B cell (primary cell): Measurements from ENCODE around the gene PPP2R2D. TPM values are rescaled to one million over a fixed set of nuclear protein-coding genes. Genes with fewer than 3 reads are reported as not detected.

Source experiments
- ATAC-seq: fragments of 200-7000 bp; cut with Tn5 transposase; one replicate; pipeline ENCODE4 v1.10.0; 2021; ENCODE audit warnings: low read depth, mild to moderate bottlenecking, moderate number of reproducible peaks, moderate library complexity
- CTCF ChIA-PET: fragments of 350-600 bp; sonication (Branson Sonifier 250); formaldehyde crosslinking; loops from one replicate; lab custom pipeline; 2021; ENCODE audit warnings: antibody characterized with exemption, inconsistent platforms; lab: Charles Lee
- POLR2A ChIA-PET: fragments of 350-600 bp; sonication (Branson Sonifier 250); formaldehyde crosslinking; loops from one replicate; lab custom pipeline; 2021; ENCODE audit warnings: antibody characterized with exemption; lab: Charles Lee
- DNase-seq: peaks from one replicate; pipeline ENCODE4 v3.0.0; 2013
- H2AFZ ChIP-seq: 2 replicates; pipeline ENCODE4 v1.6.1; 2012; ENCODE audit warnings: mild to moderate bottlenecking, low read depth, low read length; ENCODE audit not compliant: insufficient read depth, poor library complexity, severe bottlenecking
- H3K27ac ChIP-seq, 2 donors: 1 replicate in 1 of 2; 2 replicates in 1 of 2; pipeline ENCODE4 v1.5.1; 2012 to 2013; ENCODE audit warnings: low read length in 2 of 2, mild to moderate bottlenecking in 2 of 2, moderate library complexity in 1 of 2
- H3K27me3 ChIP-seq, 4 experiments: fragments of 200-600 bp in 1 of 4; sonication (generic) in 1 of 4; replicated peaks in 1 of 4; 1 replicate in 2 of 4; 2 replicates in 2 of 4; pipeline versions ENCODE4 v1.6.1 to v1.7.0; 2013 to 2016; ENCODE audit warnings: low read length in 3 of 4, mild to moderate bottlenecking in 2 of 4, mixed read lengths in 1 of 4, moderate library complexity in 1 of 4; ENCODE audit not compliant: insufficient read depth in 4 of 4, control insufficient read depth in 3 of 4; ENCODE audit errors: control extremely low read depth in 1 of 4
- H3K36me3 ChIP-seq, 2 experiments: replicated peaks in 1 of 2; 1 replicate in 1 of 2; 2 replicates in 1 of 2; pipeline versions ENCODE4 v1.6.1 to v1.7.1; 2013; ENCODE audit warnings: low read length in 1 of 2; ENCODE audit not compliant: insufficient read depth in 2 of 2, control insufficient read depth in 1 of 2; ENCODE audit errors: control extremely low read depth in 1 of 2, extremely low read depth in 1 of 2
- H3K4me1 ChIP-seq, 2 donors: fragments of 200-600 bp in 1 of 2; sonication (generic) in 1 of 2; 1 replicate in 1 of 2; 2 replicates in 1 of 2; pipeline versions ENCODE4 v1.5.1 to v1.6.1; 2013 to 2017; ENCODE audit warnings: low read length in 2 of 2; ENCODE audit not compliant: control insufficient read depth in 2 of 2, insufficient read depth in 2 of 2
- H3K4me2 ChIP-seq: replicated peaks from 2 replicates; pipeline ENCODE3; 2012; ENCODE audit warnings: mild to moderate bottlenecking, low read depth, low read length; ENCODE audit not compliant: poor library complexity, severe bottlenecking
- H3K4me3 ChIP-seq, 5 experiments: fragments of 200-600 bp in 1 of 5; sonication (generic) in 1 of 5; 1 replicate in 3 of 5; 2 replicates in 2 of 5; pipeline versions ENCODE4 v1.5.1 to v1.7.0; 2011 to 2016; ENCODE audit warnings: low read length in 4 of 5, mild to moderate bottlenecking in 4 of 5, low read depth in 2 of 5, control low read depth in 1 of 5, moderate library complexity in 1 of 5; ENCODE audit not compliant: insufficient read depth in 1 of 5; ENCODE audit errors: control extremely low read depth in 1 of 5, extremely low read depth in 1 of 5
- H3K79me2 ChIP-seq: fragments of 200-600 bp; sonication (generic); one replicate; pipeline ENCODE4 v1.6.0; 2016; ENCODE audit warnings: low read length; ENCODE audit not compliant: control insufficient read depth, insufficient read depth
- H3K9ac ChIP-seq: fragments of 200-600 bp; sonication (generic); 2 replicates; pipeline ENCODE4 v1.6.1; 2017; ENCODE audit warnings: mild to moderate bottlenecking, low read length, moderate library complexity
- H3K9me3 ChIP-seq, 3 donors: one replicate each; pipeline versions ENCODE4 v1.6.1 to v1.7.1; 2013; ENCODE audit warnings: low read length in 2 of 3; ENCODE audit not compliant: control insufficient read depth in 2 of 3, insufficient read depth in 1 of 3; ENCODE audit errors: control extremely low read depth in 1 of 3
- H4K20me1 ChIP-seq: 2 replicates; pipeline ENCODE4 v1.6.0; 2012; ENCODE audit warnings: mild to moderate bottlenecking, low read length; ENCODE audit not compliant: insufficient read depth, control insufficient read depth, poor library complexity, severe bottlenecking
- H3K27ac Mint-ChIP-seq: one replicate; pipeline ENCODE4 v1.8.0; 2021; ENCODE audit warnings: mixed read lengths
- H3K27me3 Mint-ChIP-seq: one replicate; pipeline ENCODE4 v1.8.0; 2021; ENCODE audit warnings: mixed read lengths
- H3K4me1 Mint-ChIP-seq: one replicate; pipeline ENCODE4 v1.8.0; 2021; ENCODE audit warnings: mixed read lengths
- H3K4me3 Mint-ChIP-seq: one replicate; pipeline ENCODE4 v1.8.0; 2021; ENCODE audit warnings: mixed read lengths
- H3K9me3 Mint-ChIP-seq: one replicate; pipeline ENCODE4 v1.8.0; 2022; ENCODE audit warnings: mixed read lengths; ENCODE audit not compliant: insufficient read depth
- EZH2 ChIP-seq: IDR thresholded peaks from 2 replicates; pipeline ENCODE4 v1.6.1; 2012; ENCODE audit warnings: borderline replicate concordance, low read depth, mild to moderate bottlenecking, moderate library complexity, low read length; ENCODE audit not compliant: insufficient read depth, poor library complexity, severe bottlenecking
- WGBS: methylation state at CpG from one replicate; pipeline ENCODE4 v1.1.5; 2013; ENCODE audit warnings: missing lambda C conversion rate; ENCODE audit not compliant: insufficient coverage; 5-methylcytosine and 5-hydroxymethylcytosine counted together
- intact Hi-C: fragments of 100-400 bp; cut with micrococcal nuclease; formaldehyde crosslinking; loops from one replicate; pipeline ENCODE4 v1.10.0; 2022
- polyA plus RNA-seq: library from polyadenylated mRNA; depleted of rRNA; stranded (reverse); fragments of >200 nt; gene quantifications from 2 replicates; pipeline ENCODE4 v1.2.3, GENCODE V29; 2012
- total RNA-seq, 2 donors: library from RNA; stranded (reverse); fragments of 120-200 nt in 1 of 2; gene quantifications; 1 replicate in 1 of 2; 2 replicates in 1 of 2; pipeline versions ENCODE4 v1.2.3 to v1.2.4, GENCODE V29; 2013 to 2022
- TF ChIP-seq, protein P1 (sequence below): fragments of 200-600 bp; IDR thresholded peaks from one replicate; pipeline ENCODE4 v1.8.0; 2022; ENCODE audit warnings: antibody characterized with exemption, mild to moderate bottlenecking

Gene PPP2R2D
- total and polyA plus RNA-seq, 2 donors (not counting 1 experiment from before 2014, with no cell fraction given), result 25.8 to 45.6 TPM

DNA sequence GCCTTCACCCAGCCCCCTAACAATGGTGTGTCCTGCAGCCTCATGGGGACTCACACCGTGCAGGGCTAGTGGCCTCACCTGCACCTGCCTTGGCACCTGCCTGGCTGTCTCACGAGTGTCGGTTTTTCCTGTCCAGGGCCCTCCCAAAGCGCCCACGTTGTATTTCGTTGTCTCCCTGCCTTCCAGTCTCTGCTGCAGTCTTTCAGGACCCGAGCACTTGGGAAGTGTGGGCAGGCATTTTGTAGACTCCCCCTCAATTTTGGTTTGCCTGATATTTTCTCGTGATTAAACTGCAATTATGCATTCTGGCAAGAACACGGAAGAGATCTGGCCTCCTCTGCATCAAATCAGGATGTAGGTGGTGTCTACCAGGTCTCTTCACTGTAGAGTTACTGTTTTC lies 63.0 kb downstream of the PPP2R2D start:
- H4K20me1 ChIP-seq, result no peaks in the 10 kb centered on the region
- no peaks in the 10 kb centered on the region for H3K4me1 ChIP-seq
- WGBS, result 95% methylated on average over 9 of the region's 9 CpGs

DNA sequence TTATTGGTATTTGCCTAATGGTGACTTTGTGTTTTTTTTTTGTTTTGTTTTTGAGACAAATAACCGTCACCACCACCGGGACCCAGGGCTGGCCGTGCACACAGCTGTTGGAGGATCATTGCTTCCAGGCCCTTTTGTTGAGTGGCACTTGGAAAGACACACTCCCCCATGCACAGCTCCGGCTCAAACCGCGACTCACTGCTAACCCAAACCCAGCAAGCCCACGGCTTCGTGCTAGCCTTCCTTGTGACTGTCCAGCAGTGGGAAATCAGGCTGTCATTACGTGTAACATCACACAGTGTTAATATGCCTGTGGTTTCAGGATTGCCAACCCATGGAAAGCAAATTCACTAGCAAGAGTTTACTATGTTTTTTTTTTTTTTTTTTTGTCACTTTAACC lies 63.5 kb downstream of the PPP2R2D start:
- ATAC-seq, result no peak

More for the DNA sequence above, 63.0 kb downstream of the PPP2R2D start:
- no peak for ATAC-seq
- no peaks in the 10 kb centered on the region for H3K9me3 Mint-ChIP-seq
- Histone ChIP-seq H2AFZ (no peak overlapping the region), H3K4me3 (no peak overlapping the region), H3K27ac (no peak overlapping the region), H3K4me2 (no peak overlapping the region), H3K9ac (no peak overlapping the region), H3K36me3 (peaks cover 0 to 4% of the 10 kb centered on the region in 2 experiments), H3K9me3 (no peaks in the 10 kb centered on the region), H3K27me3 (no peaks in the 10 kb centered on the region), H3K79me2 (no peaks in the 10 kb centered on the region)
- no peaks in the 10 kb centered on the region for H3K27me3 Mint-ChIP-seq
- H3K27ac Mint-ChIP-seq, result no peak overlapping the region
- CTCF ChIA-PET, result no interaction called here
- DNase-seq, result no peak
- intact Hi-C loops, result no loop called here
- POLR2A ChIA-PET, result no interaction called here
- H3K4me3 Mint-ChIP-seq, result no peak overlapping the region
- TF ChIP-seq, protein P1, sequence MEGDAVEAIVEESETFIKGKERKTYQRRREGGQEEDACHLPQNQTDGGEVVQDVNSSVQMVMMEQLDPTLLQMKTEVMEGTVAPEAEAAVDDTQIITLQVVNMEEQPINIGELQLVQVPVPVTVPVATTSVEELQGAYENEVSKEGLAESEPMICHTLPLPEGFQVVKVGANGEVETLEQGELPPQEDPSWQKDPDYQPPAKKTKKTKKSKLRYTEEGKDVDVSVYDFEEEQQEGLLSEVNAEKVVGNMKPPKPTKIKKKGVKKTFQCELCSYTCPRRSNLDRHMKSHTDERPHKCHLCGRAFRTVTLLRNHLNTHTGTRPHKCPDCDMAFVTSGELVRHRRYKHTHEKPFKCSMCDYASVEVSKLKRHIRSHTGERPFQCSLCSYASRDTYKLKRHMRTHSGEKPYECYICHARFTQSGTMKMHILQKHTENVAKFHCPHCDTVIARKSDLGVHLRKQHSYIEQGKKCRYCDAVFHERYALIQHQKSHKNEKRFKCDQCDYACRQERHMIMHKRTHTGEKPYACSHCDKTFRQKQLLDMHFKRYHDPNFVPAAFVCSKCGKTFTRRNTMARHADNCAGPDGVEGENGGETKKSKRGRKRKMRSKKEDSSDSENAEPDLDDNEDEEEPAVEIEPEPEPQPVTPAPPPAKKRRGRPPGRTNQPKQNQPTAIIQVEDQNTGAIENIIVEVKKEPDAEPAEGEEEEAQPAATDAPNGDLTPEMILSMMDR, result no peak
- TF ChIP-seq EZH2, result no peak
- H3K4me1 Mint-ChIP-seq, result no peaks in the 10 kb centered on the region

More for the DNA sequence above, 63.5 kb downstream of the PPP2R2D start:
- Histone ChIP-seq H3K4me2 (no peak overlapping the region), H2AFZ (no peak overlapping the region), H3K27ac (no peak overlapping the region), H4K20me1 (no peaks in the 10 kb centered on the region), H3K27me3 (no peaks in the 10 kb centered on the region), H3K36me3 (peaks cover 0 to 9% of the 10 kb centered on the region in 2 experiments), H3K9me3 (no peaks in the 10 kb centered on the region), H3K4me3 (no peak overlapping the region), H3K9ac (no peak overlapping the region), H3K4me1 (no peaks in the 10 kb centered on the region), H3K79me2 (no peaks in the 10 kb centered on the region)
- no peak overlapping the region for H3K4me3 Mint-ChIP-seq
- H3K27me3 Mint-ChIP-seq, result no peaks in the 10 kb centered on the region
- H3K27ac Mint-ChIP-seq, result no peak overlapping the region
- CTCF ChIA-PET, result no interaction called here
- 98% methylated on average over 6 of the region's 9 CpGs for WGBS
- H3K4me1 Mint-ChIP-seq, result no peaks in the 10 kb centered on the region
- H3K9me3 Mint-ChIP-seq, result no peaks in the 10 kb centered on the region
- no peak for DNase-seq
- no peak for TF ChIP-seq EZH2
- TF ChIP-seq, protein P1, result no peak
- intact Hi-C loops, result no loop called here
- POLR2A ChIA-PET, result no interaction called here
